ENCODE measurements around the gene GRM1.

GRM1 gene

DNA sequence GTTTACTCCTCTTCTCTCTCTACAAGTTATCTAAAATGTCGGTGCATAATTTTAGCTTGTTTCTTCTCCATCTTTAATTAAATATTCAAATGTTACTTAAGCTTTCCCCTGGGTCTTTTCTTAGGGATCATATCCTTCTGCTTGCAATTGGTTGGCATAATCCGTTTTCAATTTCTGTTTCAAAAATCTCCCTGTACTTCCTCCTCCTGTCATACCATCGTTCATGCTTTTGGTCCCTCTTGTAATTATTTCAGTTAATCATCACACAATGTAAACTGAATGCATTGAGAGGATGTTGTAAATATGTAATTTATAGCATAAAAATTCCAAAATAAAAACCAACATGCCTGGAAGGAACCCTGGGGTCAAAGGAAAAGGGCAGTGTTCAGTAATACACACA lies 325.6 kb downstream of the GRM1 start:
- Histone ChIP-seq H3K9me3 (ENCODE audit: insufficient read depth, low read length, severe bottlenecking) (no peaks in the 10 kb centered on the region), H3K79me2 (ENCODE audit: insufficient read depth, low read length) (no peaks in the 10 kb centered on the region), H3K4me2 (ENCODE audit: insufficient read depth, low read length) (no peak overlapping the region), H3K27ac (ENCODE audit: low read length) (no peak overlapping the region), H3K9ac (ENCODE audit: low read depth, low read length) (no peak overlapping the region), H3K36me3 (ENCODE audit: insufficient read depth, low read length) (no peaks in the 10 kb centered on the region), H4K20me1 (ENCODE audit: insufficient read depth, low read length) (no peaks in the 10 kb centered on the region), H3K27me3 (ENCODE audit: insufficient read depth, low read length, poor library complexity) (no peaks in the 10 kb centered on the region), H3K4me1 (ENCODE audit: insufficient read depth, low read length) (no peaks in the 10 kb centered on the region), H2AFZ (ENCODE audit: low read depth, low read length) (no peak overlapping the region), H3K4me3 (ENCODE audit: low read depth in 1 of 2, low read length in 2 of 2) (no peak overlapping the region)
- TF ChIP-seq EZH2 (IDR thresholded peaks at IDR 0.05; ENCODE audit: borderline replicate concordance, low read depth, low read length, severe bottlenecking), result no peak
- TF ChIP-seq, protein P1, sequence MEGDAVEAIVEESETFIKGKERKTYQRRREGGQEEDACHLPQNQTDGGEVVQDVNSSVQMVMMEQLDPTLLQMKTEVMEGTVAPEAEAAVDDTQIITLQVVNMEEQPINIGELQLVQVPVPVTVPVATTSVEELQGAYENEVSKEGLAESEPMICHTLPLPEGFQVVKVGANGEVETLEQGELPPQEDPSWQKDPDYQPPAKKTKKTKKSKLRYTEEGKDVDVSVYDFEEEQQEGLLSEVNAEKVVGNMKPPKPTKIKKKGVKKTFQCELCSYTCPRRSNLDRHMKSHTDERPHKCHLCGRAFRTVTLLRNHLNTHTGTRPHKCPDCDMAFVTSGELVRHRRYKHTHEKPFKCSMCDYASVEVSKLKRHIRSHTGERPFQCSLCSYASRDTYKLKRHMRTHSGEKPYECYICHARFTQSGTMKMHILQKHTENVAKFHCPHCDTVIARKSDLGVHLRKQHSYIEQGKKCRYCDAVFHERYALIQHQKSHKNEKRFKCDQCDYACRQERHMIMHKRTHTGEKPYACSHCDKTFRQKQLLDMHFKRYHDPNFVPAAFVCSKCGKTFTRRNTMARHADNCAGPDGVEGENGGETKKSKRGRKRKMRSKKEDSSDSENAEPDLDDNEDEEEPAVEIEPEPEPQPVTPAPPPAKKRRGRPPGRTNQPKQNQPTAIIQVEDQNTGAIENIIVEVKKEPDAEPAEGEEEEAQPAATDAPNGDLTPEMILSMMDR (IDR thresholded peaks at IDR 0.05; ENCODE audit: borderline replicate concordance, extremely low read depth, low read length, poor library complexity, severe bottlenecking), result no peak
- no peak for ATAC-seq (ENCODE audit: insufficient read depth, low read depth)
- no peak for DNase-seq

DNA sequence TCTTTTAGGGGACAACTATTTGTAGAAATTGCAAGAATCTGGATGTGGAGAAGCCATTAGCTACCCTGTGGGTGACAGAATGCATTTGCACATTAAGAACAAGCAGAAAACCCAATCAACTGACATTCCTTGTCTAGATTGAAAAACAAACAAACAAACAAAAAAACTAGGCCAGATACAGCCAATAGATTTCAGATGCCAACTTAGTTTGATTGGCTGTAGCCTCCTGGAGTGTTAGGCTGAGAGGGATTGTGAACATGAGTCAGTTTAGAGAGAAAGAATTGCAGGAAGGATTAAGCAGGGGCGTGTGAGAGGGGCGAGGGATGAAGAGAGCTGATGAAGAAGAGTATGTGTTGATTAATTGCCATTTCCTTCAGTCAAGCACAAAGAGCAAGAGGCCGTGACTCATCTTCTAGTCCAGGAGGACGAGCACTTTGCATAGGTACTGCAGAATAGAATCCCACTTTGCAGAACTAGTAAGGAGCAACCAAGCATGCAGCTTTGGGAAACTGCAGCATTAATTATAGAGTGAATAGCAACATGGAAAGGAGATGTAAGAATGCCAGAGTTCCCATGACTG lies 326.7 kb downstream of the GRM1 start:
- Histone ChIP-seq H3K27ac (ENCODE audit: low read length) (no peak overlapping the region), H3K27me3 (ENCODE audit: insufficient read depth, low read length, poor library complexity) (no peaks in the 10 kb centered on the region), H4K20me1 (ENCODE audit: insufficient read depth, low read length) (no peaks in the 10 kb centered on the region), H2AFZ (ENCODE audit: low read depth, low read length) (no peak overlapping the region), H3K9ac (ENCODE audit: low read depth, low read length) (no peak overlapping the region), H3K9me3 (ENCODE audit: insufficient read depth, low read length, severe bottlenecking) (no peaks in the 10 kb centered on the region), H3K79me2 (ENCODE audit: insufficient read depth, low read length) (no peaks in the 10 kb centered on the region), H3K4me2 (ENCODE audit: insufficient read depth, low read length) (no peak overlapping the region), H3K36me3 (ENCODE audit: insufficient read depth, low read length) (no peaks in the 10 kb centered on the region), H3K4me1 (ENCODE audit: insufficient read depth, low read length) (no peaks in the 10 kb centered on the region), H3K4me3 (ENCODE audit: low read depth in 1 of 2, low read length in 2 of 2) (no peak overlapping the region)
- no peak for ATAC-seq (ENCODE audit: insufficient read depth, low read depth)
- TF ChIP-seq, protein P1 (IDR thresholded peaks at IDR 0.05; ENCODE audit: borderline replicate concordance, extremely low read depth, low read length, poor library complexity, severe bottlenecking), result no peak
- TF ChIP-seq EZH2 (IDR thresholded peaks at IDR 0.05; ENCODE audit: borderline replicate concordance, low read depth, low read length, severe bottlenecking), result no peak
- DNase-seq, result no peak

DNA sequence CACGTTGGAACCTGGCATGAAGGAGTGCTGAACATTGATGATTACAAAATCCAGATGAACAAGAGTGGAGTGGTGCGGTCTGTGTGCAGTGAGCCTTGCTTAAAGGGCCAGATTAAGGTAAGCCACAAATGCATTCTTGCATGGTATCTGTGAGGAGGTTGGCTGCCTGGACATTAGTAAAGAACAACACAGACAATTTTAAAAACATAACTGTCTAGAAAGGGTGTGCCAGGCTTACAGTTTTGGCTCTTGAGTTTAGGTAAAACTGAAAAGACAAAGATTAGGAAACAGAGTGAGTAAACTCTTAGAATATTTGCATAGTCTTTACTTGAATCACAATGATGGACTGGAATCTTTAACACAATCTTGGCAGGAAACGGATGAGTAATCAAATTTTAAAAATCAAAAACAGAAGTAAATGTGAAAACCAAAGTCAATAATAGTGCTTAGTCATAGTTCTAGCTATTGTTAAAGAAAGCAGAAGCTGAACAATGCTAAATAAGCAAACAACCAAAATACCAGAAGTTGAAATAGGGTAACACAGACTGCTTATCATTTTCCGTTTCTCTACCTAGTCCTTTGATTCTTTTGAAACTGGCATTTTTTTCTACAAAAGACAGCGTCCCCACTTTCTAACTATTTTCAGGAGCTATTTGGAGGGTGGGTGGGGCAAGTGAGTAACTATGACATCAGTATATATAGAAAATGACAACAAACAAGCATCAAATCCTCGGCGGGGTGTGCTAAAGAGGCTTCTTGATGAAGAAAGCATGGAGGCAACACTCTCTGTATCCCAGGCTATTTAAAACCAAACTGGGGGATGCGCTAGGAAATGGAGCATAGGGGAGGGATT lies 328.9 kb downstream of the GRM1 start:
- H3K4me3 ChIP-seq (ENCODE audit: low read depth in 1 of 2, low read length in 2 of 2), result no peak overlapping the region
- H3K9ac ChIP-seq (ENCODE audit: low read depth, low read length), result no peak overlapping the region
- TF ChIP-seq EZH2 (IDR thresholded peaks at IDR 0.05; ENCODE audit: borderline replicate concordance, low read depth, low read length, severe bottlenecking), result no peak
- TF ChIP-seq, protein P1 (IDR thresholded peaks at IDR 0.05; ENCODE audit: borderline replicate concordance, extremely low read depth, low read length, poor library complexity, severe bottlenecking), result no peak
- no peaks in the 10 kb centered on the region for H4K20me1 ChIP-seq (ENCODE audit: insufficient read depth, low read length)
- DNase-seq (no peak), ATAC-seq (ENCODE audit: insufficient read depth, low read depth) (no peak)
- H2AFZ ChIP-seq (ENCODE audit: low read depth, low read length), result no peak overlapping the region
- no peaks in the 10 kb centered on the region for H3K4me1 ChIP-seq (ENCODE audit: insufficient read depth, low read length)
- no peak overlapping the region for H3K4me2 ChIP-seq (ENCODE audit: insufficient read depth, low read length)
- no peaks in the 10 kb centered on the region for H3K36me3 ChIP-seq (ENCODE audit: insufficient read depth, low read length)
- H3K27ac ChIP-seq (ENCODE audit: low read length), result no peak overlapping the region
- no peaks in the 10 kb centered on the region for H3K79me2 ChIP-seq (ENCODE audit: insufficient read depth, low read length)
- no peaks in the 10 kb centered on the region for H3K27me3 ChIP-seq (ENCODE audit: insufficient read depth, low read length, poor library complexity)
- no peaks in the 10 kb centered on the region for H3K9me3 ChIP-seq (ENCODE audit: insufficient read depth, low read length, severe bottlenecking)

All from DND-41 (cell line).